GM19025 (cell line): Measurements from ENCODE around the gene OST4.
"Not testable (repeated sequence)": the region's sequence is repeated elsewhere in the genome, so short reads cannot be mapped to it uniquely, and the experiment has no call there.

ENCODE experiments used
- ATAC-seq: cut with Tn5 transposase; IDR thresholded peaks from one replicate; pipeline ENCODE4 v1.9.1; 2021; ENCODE audit warnings: mild to moderate bottlenecking, low read depth, moderate library complexity; ENCODE audit not compliant: unreplicated experiment

OST4 gene

DNA sequence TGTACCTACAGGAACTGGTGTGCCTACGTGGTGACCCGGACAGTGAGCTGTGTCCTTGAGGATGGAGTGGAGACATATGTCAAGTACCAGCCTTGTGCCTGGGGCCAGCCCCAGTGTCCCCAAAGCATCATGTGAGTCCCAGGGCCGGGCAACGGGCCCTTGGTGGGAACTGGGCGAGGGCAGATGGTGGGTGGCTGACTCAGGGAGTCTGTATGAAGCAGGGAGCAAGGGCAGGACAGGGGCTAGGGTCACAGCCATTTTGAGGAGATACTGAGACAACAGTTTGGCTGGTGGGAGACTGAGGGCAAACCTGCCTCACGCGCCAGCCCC is 8.7 kb upstream of the OST4 start:
- ATAC-seq, result no peak

DNA sequence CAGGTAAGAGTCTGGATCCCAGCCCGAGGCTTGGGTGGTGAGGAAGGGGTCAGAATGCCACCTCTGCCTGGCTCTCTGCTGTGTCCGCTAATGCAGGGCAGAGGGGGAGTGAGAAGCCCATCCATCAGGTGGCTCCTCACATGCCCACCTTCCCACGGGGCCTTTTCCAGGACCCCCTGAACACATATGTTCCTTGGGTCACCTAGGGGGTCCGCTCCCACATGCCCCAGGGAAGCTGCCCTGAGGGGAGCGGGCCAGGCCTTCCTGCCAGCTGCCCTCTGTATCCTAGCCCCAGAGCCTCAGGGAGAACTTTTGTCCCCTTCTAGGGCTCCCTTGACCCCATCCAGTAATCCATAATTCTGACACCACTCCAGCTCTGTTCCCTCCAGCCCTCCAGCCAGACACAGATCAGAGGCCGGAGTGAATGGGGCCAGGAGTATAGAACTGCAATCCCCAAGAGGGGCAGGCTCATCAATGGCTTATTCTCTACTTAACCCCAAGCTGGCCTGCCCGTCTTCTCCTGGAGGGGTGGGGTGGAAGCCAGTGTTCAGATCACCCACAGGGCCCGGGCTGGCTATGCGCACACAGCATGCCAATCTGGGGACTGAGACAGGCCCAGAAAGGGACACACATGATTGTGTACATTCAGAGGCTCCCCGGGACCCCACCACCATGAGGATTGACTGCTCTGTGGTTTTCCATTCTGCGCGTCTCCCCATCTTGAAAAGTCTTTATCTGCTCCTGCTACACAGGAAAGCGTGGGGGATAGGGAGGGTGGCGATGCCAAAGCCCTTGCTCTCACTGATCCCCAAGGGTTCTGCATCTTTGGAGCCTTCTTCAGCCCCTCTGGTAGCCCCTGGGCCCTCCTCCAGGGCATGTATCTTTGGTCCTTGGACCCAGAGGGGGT is 8.0 kb upstream of the OST4 start:
- no peak for ATAC-seq

DNA sequence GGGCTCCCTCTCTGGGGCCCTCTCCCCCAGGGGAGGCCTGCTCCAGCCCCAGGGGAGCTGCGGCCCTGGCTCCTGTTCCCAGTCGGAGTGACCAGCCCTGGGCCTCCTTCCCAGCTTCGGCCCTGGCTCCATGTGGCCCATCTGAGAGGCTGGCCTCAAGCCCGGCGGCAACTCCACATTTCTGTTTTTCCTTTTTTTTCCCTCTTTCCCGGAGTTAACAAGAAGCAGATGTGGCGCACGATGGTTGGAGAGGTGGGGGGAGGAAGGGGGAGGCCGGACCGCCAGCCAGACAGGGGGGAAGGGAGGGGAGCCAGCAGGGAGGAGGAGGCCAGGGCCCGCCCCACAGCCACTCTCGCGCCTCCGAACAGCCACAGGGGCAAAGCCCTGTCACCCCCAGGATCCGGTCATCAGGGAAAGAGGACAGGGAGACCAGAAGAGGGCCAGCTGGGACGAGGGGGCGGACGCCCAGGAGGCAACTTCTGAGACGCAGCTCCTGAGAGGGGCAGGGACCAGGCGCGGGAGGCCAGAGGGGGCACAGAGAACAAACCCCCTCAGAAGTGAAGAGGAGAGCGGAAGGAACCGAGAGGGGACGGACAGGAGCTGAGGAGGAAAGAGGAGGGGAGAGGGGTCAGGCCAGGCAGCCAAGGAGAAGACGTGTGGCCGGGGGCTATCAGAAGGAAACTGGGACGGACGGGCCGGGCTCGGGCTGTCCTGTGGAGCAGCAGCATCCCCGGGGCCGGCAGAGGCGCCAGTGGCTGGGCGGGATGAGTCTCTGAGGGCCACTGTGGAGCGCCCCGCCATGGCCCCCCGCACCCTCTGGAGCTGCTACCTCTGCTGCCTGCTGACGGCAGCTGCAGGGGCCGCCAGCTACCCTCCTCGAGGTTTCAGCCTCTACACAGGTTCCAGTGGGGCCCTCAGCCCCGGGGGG is 7.1 kb upstream of the OST4 start, which contains the start of gene EMILIN1:
TSS of gene EMILIN1 (plus strand) at position 349 of the 928 bp plus-strand sequence. CDS start at position 800, 451 bp downstream.
- ATAC-seq, result no peak

DNA sequence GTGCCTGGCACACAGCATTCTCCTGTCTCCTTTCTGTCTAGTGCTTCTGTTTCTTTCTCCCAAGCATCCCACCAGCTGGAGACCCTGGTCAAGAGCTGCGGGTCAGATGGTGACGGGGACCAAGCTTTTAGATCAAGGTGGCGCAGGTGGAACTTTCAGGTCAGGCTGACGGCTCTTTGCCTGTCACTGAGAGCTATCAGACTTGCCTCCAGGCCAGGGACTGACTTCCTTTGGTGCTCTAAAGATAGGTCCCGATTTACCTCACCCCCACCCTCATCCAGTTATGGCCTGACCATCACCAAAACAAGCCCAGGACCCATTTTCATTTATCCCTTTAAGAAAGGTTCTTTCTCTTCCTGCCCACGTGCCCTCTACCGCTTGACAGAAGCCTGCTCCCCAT is 5.8 kb upstream of the OST4 start:
- no peak for ATAC-seq

DNA sequence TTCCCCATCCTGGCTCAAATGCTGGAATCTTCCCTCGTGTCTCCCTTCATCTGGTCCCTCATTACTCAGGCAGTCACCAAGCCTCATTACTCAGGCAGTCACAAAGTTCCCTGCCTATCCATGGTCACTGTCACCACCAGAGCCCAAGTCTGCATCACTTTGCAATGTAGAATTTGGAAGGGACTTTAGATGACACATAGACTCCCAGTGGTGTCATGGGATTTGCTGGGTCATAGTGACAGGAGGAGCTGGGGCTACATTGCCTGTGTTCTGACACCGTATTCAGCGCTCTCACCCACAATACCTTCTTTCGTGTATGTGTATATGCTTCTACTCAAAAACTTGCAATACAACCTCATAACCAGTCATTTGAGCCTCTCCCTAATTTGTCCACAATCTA is 4.9 kb upstream of the OST4 start:
- no peak for ATAC-seq

DNA sequence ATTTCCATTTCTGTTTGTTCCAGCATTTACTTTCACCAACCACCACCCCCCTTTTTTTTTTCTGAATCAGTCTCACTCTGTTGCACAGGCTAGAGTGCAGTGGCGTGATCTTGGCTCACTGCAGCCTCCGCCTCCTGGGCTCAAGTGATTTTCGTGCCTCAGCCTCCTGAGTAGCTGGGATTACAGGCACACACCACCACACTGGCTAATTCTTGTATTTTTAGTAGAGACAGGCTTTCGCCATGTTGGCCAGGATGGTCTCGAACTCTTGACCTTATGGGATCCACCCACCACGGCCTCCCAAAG is 4.1 kb upstream of the OST4 start:
- ATAC-seq, result not testable (repeated sequence)

DNA sequence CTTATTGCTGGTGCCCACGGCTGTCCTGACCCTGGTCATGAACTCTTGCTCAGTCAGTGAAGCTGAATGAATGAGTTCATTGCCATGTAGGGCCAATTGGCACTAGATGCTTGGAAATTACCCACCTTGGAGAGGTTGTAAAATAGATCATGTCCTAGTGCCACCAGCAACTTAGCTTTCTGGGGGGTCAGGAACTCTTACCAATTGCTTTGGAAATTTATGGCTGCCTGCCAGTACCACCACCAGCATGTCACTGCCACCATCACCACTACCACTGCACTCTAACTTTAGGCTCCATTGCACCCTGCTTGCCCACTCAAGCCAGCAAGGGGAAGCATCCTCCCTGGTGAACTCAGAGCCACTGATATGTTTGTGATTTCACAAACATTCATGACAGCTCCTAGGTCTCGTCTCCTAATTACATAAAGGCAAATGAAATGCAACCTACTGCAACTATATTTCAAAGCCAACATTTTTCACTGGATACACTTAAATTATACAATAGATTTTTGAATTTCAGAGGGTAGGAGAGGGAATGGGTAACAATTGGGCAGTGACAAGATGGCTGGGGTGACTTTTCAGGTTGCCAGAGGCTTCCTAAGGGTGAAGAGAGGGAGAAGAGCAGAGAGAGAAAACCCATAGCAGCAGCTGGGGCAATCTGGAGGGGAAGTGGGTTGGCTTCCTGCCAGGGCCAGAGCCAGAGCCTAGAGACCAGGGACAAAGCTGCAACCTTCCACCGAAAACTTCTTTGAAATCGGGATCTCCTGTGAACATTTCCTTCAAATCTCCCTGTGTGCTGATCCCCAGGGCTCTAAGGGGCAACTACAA is 3.5 kb upstream of the OST4 start:
- no peak for ATAC-seq

DNA sequence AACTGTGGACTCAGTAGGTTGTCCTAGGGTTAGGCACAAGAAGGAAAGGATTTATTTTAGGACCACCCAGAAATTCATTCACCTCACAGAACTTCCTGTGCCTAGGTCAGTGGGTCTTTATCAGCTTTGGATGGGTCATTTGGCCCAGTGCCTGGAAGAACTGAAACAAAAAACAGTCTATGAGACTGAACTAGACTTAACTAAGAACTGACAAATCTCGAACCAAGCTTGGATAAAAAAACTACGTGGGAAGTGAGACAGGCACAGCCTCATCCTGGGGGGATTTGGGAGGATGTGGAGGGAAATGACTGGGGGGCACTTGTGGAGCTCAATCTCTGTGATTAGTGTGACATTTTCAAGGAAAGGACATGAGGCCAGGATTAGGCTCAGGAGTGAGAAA is 2.3 kb upstream of the OST4 start:
- ATAC-seq, result no peak

DNA sequence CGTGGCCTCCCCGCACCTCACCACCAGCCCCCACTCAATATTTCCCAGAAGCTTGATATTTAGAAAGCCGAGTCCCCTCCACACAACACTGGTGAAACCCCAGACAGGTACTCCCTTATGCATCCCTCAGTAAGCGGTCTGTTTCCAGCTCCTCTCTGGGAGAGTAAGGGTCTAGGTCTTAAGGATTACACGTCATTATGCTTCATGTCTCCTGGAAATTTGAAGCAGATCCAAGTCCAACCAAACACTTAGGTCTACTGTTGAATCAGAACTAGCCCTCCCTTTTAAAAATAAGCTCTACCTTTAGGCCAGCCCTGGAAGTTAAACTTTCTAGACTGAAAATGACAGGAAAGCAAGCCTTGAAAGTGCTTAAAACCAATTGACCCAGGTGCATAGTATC is 1.5 kb upstream of the OST4 start:
- no peak for ATAC-seq

DNA sequence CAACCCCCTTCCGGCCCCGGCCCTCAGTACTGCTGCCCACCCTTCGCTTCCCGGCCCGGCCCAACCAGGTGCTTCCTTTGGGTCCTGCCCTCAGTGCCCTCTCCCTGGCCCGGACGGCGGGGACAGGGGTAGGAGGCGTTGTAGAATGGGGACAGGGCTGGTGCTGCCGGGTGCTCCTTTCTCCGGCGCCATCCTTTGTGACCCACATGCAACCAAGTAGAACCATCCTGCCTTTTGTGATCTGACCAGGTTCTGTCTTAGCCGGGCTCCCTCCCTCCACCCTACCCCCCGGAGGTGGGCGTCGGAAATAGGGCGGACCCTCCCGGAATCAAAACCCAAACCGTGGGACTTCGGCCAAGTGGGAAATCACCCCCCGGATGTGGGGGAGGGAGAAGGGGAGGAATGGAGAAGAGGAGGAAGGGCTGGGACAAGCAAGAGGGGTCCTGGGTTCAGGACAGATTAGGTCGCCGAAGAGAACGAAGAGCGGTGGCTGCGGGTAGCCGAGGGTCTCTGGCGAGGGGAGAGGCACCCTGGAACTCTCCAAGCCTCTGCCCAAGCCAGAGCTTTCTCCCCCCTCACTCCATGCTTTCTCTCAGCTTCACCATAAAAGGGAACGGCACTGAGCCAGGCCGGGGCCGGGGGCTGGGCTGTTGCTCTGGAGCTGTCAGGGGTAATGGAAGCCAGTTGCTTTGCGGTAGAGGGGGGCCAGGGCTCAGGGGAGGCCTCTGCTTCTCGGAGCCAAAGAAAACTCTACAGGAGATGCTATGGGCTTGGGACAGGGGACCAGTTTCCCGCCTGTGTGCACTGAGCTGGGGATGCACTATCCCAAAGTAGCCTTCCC is 756 bp upstream of the OST4 start:
- no peak for ATAC-seq

DNA sequence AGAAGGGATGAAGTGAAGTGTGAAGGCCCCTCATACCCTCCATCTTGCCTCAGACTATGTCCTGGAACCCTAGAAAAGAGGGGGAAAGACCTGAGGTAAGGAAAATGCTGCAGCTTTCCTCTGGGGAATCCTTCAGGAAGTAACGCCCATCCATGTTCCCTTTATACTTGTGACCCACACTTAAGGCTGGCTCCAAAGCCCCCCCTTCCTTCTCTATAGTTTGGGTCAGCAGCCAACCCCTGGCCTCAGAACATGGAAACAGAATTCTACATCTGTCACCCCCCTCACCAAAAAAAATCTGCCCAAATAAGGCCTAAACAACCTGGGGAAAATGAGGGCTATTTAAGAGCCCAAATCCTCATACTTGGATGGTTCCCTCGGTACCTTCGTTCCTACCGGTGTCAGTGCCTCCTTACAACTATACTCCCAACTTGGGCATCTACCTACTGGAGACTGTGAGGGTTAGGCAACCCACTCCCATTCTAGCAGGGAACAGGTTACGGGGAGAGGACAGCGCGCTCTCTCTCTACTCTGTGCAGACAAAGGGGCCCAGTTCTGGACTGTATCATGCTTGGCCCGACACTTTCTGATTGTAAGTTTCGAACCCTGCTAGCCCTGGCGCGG is 689 bp downstream of the OST4 start:
- ATAC-seq, result no peak

DNA sequence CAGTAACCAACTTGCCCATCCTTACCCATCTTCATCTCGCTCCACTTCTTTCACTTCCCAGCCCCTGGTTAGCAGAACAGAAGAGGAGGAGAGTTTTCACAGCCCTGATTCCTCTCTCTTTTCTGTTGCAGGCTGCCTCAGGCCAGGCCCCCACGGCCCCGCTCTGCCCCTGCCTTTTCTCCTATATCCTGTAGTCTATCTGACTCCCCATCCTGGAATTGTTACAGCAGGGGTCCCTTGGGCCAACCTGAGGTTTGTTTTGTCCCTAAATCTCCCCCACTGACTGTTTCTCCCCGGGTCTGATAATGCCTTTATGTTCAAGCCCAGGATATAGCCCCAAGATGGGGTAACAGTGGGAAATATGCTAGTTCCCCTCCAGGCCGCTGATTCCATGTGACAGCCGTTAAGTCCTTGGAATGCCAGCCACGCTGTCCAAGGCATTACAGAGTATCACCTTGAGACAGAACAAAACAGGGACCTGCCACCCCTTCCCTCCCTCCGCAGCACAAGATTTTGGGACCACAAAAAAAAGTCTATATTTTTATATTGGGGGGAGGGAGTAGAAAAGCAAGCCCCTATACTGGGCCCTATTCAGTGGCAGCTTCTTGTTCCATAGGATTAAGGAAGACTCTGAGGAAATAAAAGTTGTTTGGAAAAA is 1.4 kb downstream of the OST4 start:
- no peak for ATAC-seq

DNA sequence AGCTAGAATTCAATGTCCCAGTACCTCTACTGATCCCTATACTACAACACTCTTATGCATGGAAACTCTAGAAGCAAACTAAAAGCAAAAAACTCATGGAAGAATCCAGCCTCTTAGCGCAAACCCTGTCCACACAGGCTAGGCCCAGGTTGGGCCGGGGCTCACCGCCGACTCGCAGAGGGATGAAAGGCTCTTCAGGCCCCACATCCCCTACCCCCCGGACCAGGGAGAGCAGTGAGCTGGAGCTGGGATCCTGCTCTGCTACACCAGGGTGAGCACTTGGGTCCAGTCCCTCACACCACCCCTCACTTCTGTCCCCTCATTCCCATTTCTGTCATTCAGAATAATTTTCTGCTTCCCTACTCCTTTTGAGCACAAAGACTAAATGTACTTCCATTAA is 2.0 kb downstream of the OST4 start:
- no peak for ATAC-seq

DNA sequence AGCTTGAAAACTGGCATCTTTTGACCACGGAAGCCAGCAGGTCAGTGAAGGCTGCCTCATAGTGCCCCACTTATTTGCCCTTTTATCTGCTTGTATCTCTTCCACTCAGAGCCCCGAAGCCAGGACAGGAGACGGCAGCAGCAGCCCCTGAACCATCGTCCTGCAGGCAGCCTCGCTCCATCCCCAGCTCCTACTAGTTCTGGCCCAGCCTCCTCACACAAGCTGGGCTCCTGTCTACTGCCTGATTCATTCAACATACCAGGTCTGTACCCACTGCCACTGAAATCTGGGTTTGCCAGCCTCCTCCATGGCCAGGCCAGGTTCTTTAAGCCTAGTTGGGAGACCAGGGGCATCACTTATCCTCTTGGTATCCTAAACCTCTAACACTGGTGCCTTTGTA is 4.1 kb downstream of the OST4 start:
- no peak for ATAC-seq

DNA sequence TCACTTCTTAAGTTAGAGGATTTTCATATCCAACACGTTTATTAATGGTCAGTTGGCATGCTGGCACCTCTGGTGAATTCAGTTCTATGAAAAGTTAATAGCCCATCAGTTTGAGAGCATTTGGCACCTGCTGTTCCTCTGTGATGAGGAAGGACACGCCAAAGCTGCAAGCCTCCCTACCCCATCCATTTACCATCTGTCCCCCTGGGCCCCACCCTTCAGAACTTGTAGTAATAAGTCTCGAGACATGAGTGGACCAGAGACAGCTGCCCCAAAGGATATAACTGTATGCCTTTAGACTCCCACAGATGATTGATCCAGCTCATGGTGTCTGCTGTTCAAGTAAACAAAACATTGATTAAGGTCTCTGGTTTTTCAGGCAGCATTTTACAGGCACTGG is 6.3 kb downstream of the OST4 start:
- ATAC-seq, result no peak

DNA sequence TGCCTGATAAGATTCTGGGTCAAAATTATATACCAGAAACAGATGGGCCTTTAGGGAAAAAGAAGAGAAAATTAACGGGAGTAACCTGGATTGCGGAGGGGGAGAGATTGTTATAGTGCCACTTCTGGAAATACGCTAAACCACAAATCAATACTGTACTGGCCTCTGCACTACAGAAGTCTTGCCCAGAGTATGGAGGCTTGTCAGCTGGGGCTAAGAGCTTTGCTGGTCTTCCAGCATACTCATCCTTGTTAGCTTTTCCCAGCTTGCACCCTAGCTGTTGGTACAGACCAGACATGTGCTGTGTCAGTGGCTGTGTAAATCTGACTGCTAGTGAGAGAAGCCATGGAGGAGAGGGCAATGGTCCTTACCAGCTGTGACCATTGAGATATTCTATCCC is 11.1 kb downstream of the OST4 start:
- no peak for ATAC-seq

DNA sequence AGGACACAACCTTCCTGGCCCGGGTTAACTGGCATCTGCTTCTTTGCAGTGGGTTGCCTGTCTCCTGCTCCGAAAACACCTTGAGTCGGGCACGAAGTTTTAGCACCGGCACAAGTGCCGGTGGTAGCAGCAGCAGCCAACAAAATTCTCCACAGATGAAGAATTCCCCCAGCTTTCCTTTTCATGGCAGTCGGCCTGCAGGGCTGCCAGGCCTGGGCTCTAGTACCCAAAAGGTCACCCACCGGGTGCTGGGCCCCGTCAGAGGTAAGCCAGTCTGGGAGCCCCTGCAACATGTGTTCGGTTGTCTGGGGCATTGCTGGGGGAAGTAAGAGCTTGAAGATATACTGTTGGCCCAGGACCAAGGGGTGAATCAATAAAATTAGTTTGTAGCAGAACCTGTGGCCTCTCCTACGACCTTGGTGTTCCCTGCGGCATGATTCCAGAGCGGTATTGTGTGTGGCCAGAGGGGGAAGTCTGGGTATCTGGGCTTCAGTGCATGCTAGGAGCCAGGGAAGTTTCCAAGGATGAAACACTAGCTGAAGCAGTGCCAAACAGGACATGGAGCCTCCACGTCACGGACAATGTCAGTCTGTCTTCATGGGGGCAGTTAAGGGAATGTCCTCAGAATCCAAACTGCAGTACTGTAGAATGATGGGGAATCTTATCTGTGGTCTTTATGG is 12.2 kb downstream of the OST4 start:
- ATAC-seq, result no peak

DNA sequence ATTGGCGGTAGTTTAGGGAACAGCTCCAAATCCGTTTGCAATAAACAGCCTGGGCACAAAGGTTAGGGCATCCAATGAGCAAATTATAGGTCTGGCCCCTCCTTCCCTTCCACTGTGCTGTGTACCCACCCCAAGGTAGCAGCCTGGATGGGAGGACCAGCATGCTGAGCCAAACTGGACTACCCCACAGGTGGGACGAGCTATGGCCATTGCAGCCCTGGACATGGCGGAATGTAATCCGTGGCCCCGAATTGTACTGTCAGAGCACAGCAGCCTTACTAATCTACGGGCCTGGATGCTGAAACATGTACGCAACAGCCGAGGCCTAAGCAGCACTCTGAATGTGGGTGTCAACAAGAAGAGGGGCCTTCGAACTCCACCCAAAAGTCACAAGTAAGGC is 13.2 kb downstream of the OST4 start:
- ATAC-seq, result no peak

DNA sequence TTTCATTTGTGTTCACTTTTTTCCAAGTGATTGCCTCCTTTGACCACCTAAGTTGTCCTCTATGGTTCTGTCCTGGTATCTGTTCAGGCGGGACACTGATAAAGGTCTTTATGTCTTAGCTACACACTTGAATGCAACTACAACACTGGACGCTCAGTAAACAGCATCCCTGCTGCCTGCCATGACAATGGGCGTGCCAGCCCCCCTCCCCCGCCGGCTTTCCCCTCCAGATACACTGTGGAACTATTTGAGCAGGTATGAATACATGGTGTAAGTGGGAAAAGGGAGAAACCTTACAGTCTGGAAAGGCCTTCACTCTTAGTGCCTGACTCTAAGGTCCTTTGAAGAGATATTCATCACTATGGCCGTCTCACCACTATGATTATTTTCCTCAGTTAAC is 14.3 kb downstream of the OST4 start:
- ATAC-seq, result no peak
